ENCODE data around the gene C11orf42.
A peak's percentile ranks its signal among the peaks of the same experiment; 100 is the strongest.

The C11orf42 gene, protein sequence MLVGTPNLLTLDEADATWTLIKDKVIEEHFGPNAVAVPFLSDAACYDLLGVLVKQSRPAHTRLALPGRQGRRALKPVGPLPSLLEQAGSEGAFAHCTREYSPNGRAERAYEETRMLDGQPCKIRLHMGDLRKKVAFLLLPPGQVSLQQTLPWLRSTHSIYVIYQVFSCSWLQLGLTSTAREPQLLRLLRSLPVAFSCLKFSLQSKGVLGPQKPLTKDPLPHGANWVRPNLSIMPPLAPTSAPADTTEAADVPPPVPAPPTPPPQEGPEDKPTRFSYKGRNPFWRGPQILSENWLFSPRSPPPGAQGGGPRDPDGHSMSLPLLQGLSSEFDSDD

GRCh38 chr11:6205366-6205765 is at the start of gene C11orf42:
TSS of gene C11orf42 (plus strand) at chr11:6205557. CDS start at chr11:6205616, 59 bp downstream.
- DNase-seq (ENCODE audit: low read depth), result no peak

DNA sequence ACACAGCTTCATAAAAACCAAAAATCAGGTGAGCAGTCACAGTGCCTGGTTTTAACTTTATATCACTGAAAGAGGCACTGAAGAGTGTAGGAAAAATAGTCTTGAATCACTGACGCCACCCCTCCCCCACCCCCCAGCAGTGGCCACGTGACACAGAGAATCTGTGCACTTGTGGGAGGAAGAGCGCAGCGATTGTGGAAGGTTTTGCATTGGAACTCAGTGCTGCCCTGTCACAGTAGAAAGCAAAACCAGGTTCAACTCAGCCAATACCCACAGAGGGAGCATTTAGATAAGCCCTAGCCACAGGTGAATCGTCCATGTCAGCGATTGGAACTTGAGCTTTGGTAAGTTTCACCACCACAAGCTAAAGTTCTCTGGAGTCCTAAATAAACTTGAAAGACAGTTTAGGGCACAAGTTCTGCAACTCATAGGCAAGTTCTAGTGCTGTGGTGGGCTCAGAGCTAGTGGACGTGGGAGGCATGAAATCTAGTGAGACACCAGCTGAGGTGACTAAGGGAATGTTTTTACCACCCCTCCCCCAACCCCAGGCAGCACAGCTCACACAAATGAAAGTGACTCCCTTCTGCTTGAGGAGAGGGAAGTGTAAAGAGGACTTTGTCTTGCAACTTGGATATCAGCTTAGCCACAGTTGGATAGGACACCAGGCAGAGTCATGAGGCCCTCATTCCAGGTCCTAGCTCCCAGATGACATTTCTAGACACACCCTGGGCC is 48.6 kb upstream of the C11orf42 start:
- no peak for DNase-seq (ENCODE audit: low read depth)

- no peak for DNase-seq (ENCODE audit: low read depth)
Measured at GRCh38 chr11:6170226-6170625, 35.1 kb upstream of the C11orf42 start, which contains the start of gene OR52B2. TSS of gene OR52B2 (minus strand) at chr11:6170326. CDS start at chr11:6170326, 0 bp downstream.

DNA sequence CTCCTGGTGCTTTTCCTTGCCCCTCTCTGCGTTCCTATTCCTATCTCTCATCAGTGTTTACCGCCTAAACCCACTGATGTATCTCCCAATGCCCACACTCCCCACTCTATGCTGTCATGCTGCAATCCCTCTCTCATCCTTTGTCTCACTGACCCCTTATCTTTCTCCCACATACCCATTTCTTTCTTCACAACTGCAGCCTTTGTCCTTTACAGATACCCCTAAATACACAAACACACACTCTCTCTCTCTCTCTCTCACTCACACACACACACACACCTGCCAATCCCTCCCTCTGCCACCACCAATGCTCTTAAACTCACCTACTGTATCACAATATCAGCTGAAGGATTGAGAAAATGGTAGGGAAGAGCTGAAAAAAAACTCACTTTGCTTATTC is 29.9 kb upstream of the C11orf42 start:
- DNase-seq (ENCODE audit: low read depth), result no peak

GRCh38 chr11:6191742-6192141 is 13.6 kb upstream of the C11orf42 start:
- no peak for DNase-seq (ENCODE audit: low read depth)

- DNase-seq (ENCODE audit: low read depth), result no peak
Measured at GRCh38 chr11:6194065-6194581, 11.2 kb upstream of the C11orf42 start.

DNA sequence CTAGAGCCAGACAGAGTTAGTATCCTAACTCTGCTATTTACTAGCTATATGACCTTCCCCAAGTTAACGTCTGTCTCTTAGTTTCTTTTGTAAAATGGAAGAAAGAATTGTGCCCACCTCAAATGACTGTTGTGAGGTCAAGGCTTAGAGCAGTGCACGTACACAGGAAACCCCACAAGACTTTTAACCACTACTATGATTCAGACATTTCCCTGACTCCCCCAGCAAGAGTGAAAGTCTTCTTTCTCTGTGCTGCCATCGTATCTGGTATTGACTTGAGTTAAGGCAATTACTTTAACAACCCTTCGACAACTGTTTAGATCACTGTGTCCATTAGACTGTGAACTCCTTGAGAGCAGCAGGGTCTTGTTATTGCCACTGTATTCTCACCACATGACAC is 9.0 kb upstream of the C11orf42 start:
- no peak for DNase-seq (ENCODE audit: low read depth)

DNA sequence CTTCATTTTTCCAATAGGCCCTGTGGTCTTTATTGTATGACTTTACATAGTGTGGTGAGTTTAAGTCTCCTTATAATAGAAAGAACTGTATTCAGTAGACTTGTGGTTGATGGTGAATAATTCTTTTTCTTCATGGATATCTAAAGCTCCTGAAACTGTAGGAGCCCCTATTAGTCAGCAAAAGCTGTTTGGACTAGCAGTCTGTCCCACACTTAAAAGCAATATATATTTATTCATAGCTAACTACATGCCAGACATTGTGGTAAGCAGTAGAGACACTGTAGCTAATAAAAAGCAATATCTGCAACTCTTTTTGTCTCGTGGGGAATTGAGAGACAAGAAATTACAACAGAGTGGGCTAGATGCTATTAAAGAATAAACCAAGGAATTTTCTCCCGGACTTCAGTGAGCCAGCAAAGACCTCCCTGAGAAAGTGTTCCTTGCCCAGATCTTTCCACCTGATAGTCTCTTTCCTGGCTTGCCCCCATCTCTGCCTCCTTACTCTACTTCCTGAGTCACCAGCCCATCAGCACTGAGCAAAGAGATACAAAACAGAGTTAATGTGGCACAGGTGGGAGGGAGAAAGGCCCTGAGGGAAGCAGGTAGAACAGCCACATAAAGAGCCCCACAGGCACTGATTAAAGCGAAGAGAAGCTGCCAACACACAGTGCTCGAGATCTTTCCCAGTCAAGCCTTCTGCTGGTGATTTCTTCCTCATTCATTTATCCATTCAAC is 7.7 kb upstream of the C11orf42 start:
- DNase-seq (ENCODE audit: low read depth), result no peak

DNA sequence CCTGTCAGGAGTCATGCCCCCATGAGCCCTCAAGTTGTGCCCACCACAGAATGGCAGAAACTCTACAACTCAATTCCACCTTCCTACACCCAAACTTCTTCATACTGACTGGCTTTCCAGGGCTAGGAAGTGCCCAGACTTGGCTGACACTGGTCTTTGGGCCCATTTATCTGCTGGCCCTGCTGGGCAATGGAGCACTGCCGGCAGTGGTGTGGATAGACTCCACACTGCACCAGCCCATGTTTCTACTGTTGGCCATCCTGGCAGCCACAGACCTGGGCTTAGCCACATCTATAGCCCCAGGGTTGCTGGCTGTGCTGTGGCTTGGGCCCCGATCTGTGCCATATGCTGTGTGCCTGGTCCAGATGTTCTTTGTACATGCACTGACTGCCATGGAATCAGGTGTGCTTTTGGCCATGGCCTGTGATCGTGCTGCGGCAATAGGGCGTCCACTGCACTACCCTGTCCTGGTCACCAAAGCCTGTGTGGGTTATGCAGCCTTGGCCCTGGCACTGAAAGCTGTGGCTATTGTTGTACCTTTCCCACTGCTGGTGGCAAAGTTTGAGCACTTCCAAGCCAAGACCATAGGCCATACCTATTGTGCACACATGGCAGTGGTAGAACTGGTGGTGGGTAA is 6.1 kb upstream of the C11orf42 start, which contains the start of gene OR52W1:
Gene OR52W1 (plus strand): TSS at position 51 of the 637 bp plus-strand sequence. CDS start 0 bp downstream, at position 51.
- DNase-seq (ENCODE audit: low read depth), result no peak

GRCh38 chr11:6200975-6201374 is 4.4 kb upstream of the C11orf42 start:
- no peak for DNase-seq (ENCODE audit: low read depth)

- no peak for DNase-seq (ENCODE audit: low read depth)
Measured at GRCh38 chr11:6201481-6201880, 3.9 kb upstream of the C11orf42 start.

DNA sequence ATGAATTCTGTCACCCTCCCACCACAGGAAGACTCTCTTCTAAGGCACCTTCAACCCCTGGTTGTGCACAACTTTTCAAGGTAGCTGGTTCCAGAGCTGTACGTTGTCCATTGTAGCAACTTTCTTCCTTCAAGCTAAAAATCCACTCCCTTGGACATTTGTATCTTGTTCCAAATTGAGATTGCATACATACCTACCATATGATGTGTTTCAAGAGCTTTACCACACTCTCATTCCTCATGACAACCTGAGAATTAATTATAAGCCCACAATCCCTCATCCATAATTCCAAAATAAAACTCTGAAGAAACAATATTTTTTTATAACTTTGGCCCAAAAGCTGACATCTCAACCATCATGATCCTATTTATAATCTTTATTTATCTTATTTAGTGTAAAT is 3.3 kb upstream of the C11orf42 start:
- DNase-seq (ENCODE audit: low read depth), result no peak

GRCh38 chr11:6203327-6203726 is 2.0 kb upstream of the C11orf42 start:
- DNase-seq (ENCODE audit: low read depth), result no peak

- no peak for DNase-seq (ENCODE audit: low read depth)
Measured at GRCh38 chr11:6204706-6205105, 651 bp upstream of the C11orf42 start.

GRCh38 chr11:6206456-6207180 is 1.3 kb downstream of the C11orf42 start:
- DNase-seq (ENCODE audit: low read depth), result no peak

GRCh38 chr11:6209801-6210200 is 4.4 kb downstream of the C11orf42 start:
- DNase-seq (ENCODE audit: low read depth), result no peak

DNA sequence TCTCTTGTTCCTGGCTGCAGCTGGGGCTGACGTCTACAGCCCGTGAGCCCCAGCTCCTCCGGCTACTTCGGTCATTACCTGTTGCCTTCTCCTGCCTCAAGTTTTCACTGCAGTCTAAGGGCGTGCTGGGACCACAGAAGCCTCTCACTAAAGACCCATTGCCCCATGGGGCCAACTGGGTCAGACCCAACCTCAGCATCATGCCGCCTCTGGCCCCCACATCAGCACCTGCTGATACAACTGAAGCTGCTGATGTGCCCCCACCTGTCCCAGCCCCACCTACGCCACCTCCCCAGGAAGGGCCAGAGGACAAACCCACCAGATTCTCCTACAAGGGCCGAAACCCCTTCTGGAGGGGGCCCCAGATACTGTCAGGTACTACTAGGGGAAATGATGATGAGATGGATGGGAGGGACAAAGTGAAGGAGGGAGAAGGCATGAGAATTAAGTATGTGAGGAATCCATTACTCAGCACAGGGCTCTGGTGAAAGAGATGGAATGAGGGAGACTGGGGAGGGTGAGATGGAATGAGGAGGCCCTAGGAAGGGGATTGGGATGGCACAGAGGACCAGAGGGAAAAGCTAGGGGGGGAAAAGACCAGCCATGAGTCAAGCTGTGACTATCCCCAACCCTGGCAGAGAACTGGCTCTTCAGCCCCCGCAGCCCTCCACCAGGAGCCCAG is 5.1 kb downstream of the C11orf42 start:
- DNase-seq (ENCODE audit: low read depth), result no peak

DNA sequence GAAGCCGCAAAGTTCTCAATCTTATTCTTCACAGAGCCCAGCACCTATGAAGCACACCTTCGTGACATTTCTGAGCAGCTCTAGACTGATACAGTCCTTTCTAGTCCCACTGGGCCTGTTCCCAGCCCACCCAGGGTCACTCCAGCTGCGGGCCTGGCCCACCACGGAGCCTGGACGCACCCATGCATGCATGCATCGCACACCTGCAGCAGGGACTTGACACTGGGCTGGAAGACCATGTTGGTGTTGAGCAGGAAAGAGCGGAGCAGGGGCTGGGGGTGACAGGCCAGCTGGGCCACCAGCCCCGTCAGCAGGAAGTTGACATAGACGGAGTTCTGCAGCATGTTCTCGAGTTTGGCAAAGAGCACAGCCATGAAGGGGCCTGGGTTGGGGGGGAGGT is 9.2 kb downstream of the C11orf42 start:
- no peak for DNase-seq (ENCODE audit: low read depth)

- DNase-seq (ENCODE audit: low read depth), result no peak
Measured at GRCh38 chr11:6216501-6216900, 11.1 kb downstream of the C11orf42 start.

DNA sequence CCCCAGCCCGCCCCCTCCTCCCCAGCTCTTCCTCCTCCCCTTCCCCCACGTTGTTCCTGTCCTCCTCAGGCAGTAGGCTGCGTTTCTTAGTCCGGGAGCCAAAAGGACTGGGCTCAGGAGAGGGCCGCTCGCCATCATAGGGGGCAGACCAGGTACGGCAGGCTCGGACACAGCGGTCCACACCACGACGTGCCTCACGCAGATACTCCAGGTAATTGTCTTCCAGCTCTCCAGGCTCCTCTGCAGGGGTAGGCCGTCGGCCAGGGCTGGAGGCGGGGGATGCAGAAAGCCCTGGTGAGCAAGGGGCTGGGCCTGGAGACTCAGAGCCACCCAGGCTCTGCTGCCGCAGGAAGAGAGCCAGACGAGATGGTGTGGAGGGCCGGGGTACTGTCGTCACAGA is 12.4 kb downstream of the C11orf42 start:
- DNase-seq (ENCODE audit: low read depth), result no peak

DNA sequence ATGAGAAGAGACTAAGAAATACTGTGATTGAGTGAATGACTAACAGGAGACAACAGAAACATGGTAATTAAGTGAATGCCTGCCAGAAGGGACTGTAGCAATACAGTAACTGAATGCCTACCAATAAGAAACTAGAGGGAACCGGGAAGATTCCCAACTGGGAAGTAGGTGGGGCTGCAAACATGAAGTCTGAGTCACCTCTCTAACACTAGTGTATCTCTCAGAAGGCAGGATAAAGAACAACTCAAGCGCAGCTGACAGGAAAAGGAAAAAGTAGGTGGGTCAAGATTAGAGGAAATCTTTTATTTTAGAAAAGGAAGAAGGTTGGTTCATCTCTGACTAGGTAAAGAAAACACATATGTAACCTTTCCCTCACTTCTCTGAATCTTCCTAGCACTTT is 14.0 kb downstream of the C11orf42 start:
- DNase-seq (ENCODE audit: low read depth), result peak; percentile 98

Data from stromal cell of bone marrow (primary cell).